Loucy (cell line): ENCODE results near the gene ABCB6.

Source experiments
- EZH2phosphoT487 ChIP-seq: fragments of 200-600 bp; IDR thresholded peaks from 2 replicates; pipeline ENCODE4 v1.6.1; 2018; ENCODE audit warnings: antibody characterized with exemption, mild to moderate bottlenecking, moderate library complexity, borderline replicate concordance
- TF ChIP-seq, protein P1 (sequence below): fragments of 200-600 bp; sonication (generic); conservative IDR thresholded peaks from 2 replicates; pipeline ENCODE4 v1.5.1; 2014; ENCODE audit warnings: mild to moderate bottlenecking, antibody characterized with exemption, low read length

DNA sequence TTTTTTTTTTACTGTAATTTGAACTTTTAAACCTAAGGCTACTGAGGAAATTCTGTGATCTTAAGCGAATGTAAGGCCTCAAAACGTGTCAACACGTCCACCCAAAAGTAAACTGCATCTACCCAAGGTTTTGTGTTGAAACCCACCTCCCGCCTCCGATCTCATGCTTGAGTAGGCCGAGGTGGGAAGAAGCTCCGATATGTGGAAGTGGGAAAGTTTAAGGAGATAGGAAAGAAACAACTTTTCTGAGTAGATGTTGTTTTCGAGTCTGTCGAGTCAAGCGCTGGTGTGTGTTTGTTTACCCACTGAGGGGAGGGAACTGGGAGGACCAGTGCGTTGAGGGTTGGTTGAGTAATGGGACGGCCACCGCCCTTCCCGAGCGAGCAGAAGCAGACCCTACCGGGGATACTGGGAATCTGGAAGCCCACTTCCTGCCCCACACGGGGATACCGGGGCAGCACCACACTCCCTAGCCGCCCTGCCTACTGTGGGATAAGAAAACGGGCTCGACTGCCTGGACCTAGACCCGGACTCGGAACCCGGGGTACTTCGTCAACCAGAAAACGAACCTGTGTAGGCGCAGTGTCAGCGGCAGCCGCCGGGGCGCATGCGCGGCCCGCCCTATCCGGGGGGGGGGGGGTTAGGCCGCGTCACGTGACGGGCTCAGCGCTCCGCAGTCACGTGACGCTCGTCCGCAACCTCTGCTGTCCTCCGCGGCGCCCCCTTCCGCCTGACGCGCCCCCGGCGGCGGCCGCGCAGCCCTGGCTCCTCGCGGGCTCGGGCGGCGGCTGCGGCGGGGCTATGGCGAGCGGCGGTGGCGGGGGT is 41.0 kb downstream of the ABCB6 start, which contains the start of gene RETREG2:
- TF ChIP-seq, protein P1, sequence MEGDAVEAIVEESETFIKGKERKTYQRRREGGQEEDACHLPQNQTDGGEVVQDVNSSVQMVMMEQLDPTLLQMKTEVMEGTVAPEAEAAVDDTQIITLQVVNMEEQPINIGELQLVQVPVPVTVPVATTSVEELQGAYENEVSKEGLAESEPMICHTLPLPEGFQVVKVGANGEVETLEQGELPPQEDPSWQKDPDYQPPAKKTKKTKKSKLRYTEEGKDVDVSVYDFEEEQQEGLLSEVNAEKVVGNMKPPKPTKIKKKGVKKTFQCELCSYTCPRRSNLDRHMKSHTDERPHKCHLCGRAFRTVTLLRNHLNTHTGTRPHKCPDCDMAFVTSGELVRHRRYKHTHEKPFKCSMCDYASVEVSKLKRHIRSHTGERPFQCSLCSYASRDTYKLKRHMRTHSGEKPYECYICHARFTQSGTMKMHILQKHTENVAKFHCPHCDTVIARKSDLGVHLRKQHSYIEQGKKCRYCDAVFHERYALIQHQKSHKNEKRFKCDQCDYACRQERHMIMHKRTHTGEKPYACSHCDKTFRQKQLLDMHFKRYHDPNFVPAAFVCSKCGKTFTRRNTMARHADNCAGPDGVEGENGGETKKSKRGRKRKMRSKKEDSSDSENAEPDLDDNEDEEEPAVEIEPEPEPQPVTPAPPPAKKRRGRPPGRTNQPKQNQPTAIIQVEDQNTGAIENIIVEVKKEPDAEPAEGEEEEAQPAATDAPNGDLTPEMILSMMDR, result no peak; the same call in 1 of the 2 replicates
- TF ChIP-seq EZH2phosphoT487, result no peak
